ENCODE data around the gene ASB18.

DNA sequence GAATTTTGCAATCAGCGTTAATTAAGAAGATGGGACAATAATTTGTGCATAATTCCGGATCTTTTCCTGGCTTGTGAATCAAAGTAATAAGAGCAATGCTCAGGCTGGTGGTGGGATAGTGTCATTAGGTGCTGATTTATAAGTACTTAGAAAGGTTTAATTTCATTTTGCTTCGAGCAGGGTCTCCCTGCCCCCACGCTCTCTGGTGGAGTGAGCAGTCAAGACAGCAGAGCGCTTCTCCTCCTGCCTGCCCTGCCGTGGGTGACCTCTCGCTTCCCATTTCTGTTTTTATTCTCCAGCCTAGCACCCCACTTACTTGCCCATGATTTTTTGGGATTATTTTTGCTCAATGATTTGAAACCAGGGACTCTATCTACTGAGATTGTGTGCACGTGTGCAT lies 7.1 kb downstream of the ASB18 start:
- TF ChIP-seq, protein P1, sequence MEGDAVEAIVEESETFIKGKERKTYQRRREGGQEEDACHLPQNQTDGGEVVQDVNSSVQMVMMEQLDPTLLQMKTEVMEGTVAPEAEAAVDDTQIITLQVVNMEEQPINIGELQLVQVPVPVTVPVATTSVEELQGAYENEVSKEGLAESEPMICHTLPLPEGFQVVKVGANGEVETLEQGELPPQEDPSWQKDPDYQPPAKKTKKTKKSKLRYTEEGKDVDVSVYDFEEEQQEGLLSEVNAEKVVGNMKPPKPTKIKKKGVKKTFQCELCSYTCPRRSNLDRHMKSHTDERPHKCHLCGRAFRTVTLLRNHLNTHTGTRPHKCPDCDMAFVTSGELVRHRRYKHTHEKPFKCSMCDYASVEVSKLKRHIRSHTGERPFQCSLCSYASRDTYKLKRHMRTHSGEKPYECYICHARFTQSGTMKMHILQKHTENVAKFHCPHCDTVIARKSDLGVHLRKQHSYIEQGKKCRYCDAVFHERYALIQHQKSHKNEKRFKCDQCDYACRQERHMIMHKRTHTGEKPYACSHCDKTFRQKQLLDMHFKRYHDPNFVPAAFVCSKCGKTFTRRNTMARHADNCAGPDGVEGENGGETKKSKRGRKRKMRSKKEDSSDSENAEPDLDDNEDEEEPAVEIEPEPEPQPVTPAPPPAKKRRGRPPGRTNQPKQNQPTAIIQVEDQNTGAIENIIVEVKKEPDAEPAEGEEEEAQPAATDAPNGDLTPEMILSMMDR (IDR thresholded peaks at IDR 0.05), result no peak
- TF ChIP-seq POLR2A (IDR thresholded peaks at IDR 0.05), result no peak

Data from Peyer's patch (tissue), 4 donors.